HG02798 (cell line): Measurements from ENCODE around the gene CFD.
"Not testable (repeated sequence)": the region's sequence is repeated elsewhere in the genome, so short reads cannot be mapped to it uniquely, and the experiment has no call there.

Source experiments
- ATAC-seq: cut with Tn5 transposase; IDR thresholded peaks from one replicate; pipeline ENCODE4 v1.9.1; 2021; ENCODE audit warnings: mild to moderate bottlenecking; ENCODE audit not compliant: unreplicated experiment, poor library complexity

The CFD gene

GRCh38 chr19:824885-825284, 34.6 kb upstream of the CFD start:
- no peak for ATAC-seq

DNA sequence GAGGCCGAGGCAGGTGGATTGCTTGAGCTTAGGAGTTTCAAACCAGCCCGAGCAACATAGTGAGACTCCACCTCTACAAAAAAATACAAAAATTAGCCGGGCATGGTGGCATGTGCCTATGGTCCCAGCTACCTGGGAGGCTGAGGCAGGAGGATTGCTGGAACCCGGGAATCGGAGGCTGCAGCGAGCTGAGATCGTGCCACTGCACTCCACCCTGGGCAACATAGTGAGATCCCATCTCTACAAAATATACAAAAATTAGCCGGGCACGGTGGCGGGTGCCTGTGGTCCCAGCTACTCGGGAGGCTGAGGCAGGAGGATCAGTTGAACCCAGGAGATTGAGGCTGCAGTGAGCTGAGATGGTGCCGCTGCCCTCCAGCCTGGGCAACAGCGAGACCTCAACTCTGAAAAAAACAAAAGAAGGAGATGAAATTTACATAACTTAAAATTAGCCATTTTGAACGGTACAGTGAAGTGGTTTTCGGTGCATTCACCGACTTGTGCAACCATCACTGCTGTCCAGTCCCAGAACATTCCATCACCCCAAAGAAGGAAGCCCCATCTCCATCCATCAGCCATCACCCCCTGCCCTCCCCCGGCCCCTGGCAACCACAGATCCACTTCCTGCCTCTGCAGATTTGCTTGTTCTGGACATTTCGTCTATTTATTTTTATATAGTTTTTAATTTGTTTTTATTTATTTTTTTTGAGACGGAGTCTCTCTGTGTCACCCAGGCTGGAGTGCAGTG, 33.4 kb upstream of the CFD start:
- ATAC-seq, result no peak

- ATAC-seq, result no peak
Measured at GRCh38 chr19:827314-827709, 32.2 kb upstream of the CFD start.

DNA sequence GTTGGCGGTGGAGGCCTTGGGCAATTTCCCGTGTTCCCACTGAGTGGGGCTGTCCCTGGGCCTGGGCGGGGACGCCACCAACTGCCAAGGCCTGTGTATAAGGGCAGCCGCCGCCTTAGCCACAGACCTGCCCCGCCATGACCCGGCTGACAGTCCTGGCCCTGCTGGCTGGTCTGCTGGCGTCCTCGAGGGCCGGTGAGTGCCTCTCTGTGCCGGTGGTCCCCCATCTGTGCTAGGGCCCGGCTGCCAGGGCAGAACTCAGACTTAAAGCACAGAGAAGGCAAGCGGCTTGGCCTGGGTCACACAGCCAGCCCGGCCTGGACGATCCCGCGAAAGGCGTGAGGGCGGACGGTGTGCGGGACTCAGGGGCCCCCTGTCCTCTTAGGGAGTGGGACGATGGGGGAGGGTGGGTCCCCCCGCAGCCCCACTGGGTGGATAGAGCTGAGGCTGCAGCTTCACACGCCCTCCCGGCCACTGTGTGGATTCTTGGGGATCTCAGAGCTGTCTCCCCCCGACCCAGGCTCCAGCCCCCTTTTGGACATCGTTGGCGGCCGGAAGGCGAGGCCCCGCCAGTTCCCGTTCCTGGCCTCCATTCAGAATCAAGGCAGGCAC, 31.6 kb upstream of the CFD start, which contains the start of gene AZU1:
Gene AZU1 (plus strand): TSS at position 128 of the 612 bp plus-strand sequence. CDS start 10 bp downstream, at position 138.
- no peak for ATAC-seq

DNA sequence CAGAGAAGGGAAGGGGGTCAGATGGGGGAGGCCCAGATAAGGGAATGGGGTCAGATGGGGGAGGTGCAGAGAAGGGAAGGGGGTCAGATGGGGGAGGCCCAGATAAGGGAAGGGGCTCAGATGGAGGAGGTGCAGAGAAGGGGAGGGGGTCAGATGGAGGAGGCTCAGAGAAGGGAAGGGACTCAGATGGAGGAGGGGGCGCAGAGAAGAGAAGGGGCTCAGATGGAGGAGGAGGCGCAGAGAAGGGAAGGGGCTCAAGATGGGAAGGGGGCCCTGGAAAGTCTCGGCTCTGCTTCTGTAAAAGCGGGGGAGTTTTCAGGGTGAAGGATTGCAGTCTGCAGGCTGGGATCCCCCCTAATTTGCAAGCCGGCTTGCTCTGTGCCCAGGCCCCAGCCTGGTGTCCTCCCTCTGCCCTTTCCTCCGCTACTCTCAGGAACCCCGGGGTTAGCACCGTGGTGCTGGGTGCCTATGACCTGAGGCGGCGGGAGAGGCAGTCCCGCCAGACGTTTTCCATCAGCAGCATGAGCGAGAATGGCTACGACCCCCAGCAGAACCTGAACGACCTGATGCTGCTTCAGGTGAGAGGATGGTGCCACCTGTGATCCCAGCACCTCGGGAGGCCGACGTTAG, 30.2 kb upstream of the CFD start:
- no peak for ATAC-seq

- ATAC-seq, result no peak
Measured at GRCh38 chr19:831407-832369, 27.8 kb upstream of the CFD start.

- ATAC-seq, result no peak
Measured at GRCh38 chr19:834216-834615, 25.2 kb upstream of the CFD start.

GRCh38 chr19:835210-835810, 24.2 kb upstream of the CFD start:
- no peak for ATAC-seq

- no peak for ATAC-seq
Measured at GRCh38 chr19:840519-841206, 18.8 kb upstream of the CFD start, which contains the start of gene PRTN3. Gene PRTN3 (plus strand): TSS chr19:840999. CDS start chr19:841009, 10 bp downstream.

DNA sequence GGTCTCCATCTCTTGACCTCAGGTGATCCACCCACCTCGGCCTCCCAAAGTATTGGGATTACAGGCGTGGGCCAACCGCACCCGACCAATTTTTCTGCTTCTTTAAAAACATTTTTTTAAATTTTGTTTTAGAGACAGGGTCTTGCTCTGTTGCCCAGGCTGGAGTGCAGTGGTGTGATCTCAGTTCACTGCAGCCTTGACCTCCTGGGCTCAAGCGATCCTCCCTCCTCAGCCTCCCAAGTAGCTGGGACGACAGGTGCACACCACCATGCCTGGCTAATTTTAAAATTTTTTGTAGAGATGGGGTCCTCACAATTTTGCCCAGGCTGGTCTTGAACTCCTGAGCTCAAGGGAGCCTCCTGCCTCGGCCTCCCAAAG, 16.7 kb upstream of the CFD start:
- not testable (repeated sequence) for ATAC-seq

GRCh38 chr19:843180-843835, 16.2 kb upstream of the CFD start:
- no peak for ATAC-seq

- no peak for ATAC-seq
Measured at GRCh38 chr19:843836-844545, 15.5 kb upstream of the CFD start.

DNA sequence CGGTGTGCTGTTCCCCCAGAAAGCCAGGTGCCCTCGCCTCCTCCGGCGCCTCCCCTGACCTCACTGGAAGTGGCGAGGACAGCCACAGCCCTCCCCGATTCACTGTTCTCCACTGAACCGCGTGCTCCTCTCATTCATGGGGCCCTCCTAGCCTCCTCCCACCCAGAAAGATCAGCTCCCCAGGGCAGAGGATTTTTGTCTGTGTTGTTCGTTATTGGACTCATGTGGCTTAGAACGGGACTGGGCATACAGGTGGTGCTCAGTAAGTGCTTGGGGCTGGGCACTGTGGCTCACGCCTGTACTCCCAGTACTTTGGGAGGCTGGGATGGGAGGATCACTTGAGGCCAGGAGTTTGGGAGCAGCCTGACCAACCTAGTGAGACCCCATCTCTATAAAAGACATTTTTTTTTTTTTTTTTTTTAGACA, 14.9 kb upstream of the CFD start:
- ATAC-seq, result no peak

DNA sequence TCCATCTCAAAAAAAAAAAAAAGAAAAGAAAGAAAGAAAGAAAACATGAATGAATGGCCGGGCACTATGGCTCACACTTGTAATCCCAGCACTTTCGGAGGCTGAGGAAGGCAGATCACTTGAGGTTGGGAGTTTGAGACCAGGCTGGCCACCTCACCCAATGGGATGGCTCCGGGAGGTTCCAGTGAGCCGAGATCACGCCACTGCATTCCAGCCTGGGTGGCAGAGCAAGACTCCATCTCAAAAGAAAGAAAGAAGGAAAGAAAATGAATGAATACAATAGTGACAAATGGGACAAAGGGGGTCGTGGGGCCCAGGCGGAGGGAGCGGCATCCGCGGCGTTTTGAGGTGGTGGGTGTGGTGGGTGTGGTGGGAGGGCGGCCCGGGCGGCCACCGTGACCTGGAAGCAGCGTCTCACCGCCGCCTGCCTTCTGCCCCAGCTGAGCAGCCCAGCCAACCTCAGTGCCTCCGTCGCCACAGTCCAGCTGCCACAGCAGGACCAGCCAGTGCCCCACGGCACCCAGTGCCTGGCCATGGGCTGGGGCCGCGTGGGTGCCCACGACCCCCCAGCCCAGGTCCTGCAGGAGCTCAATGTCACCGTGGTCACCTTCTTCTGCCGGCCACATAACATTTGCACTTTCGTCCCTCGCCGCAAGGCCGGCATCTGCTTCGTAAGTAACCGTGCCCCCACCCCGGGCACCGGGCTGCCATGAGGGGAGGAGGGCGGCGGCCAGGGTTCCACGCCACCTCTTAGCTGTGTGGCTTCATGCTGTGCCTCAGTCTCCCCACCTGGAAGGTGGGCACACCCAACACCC, 13.6 kb upstream of the CFD start:
- no peak for ATAC-seq

DNA sequence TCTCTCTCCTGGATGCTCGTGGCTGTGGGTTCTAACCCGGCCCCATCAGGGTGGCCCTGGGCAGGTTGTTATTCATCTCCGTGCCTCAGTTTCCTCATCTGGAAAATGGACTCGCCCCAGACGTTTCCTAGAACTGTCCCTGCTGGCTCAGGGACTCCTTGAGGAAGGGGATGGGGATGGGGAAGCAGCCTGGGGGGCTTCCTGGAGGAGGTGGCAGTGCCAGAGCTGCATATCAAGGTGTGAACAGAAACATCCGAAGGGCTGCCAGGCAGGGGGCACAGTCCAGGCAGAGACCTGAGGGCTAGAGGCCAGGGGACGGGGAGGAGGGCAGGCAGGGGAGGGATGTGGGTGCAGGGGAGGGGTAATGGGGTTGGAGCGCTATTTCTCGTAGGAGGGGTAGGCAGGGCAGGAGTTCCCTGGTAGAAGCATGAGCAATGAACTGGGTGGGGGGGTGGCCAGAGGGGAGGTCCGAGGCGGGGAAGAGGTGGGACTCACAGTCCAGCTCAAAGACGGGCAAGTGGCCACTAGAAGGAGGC, 11.0 kb upstream of the CFD start:
- ATAC-seq, result no peak

GRCh38 chr19:849195-849594, 10.3 kb upstream of the CFD start:
- not testable (repeated sequence) for ATAC-seq
